Trophoblast cell (in vitro differentiated cells and primary cell): ENCODE results near the gene PUM2.

Experiments
- DNase-seq, 2 donors: peaks; one replicate each; pipeline ENCODE4 v3.0.0-alpha.2; 2016
- H2AFZ ChIP-seq: 2 replicates; pipeline ENCODE4 v1.6.1; 2013; ENCODE audit warnings: low read length, moderate library complexity, mild to moderate bottlenecking; ENCODE audit not compliant: insufficient read depth, poor library complexity
- H2AK5ac ChIP-seq: 2 replicates; pipeline ENCODE4 v1.6.1; 2013; ENCODE audit warnings: mild to moderate bottlenecking, low read length
- H2BK120ac ChIP-seq: 2 replicates; pipeline ENCODE4 v1.6.1; 2013; ENCODE audit warnings: low read length, mild to moderate bottlenecking, moderate library complexity; ENCODE audit not compliant: insufficient read depth, poor library complexity
- H2BK12ac ChIP-seq: 2 replicates; pipeline ENCODE4 v1.6.1; 2013; ENCODE audit warnings: mild to moderate bottlenecking, low read length, moderate library complexity
- H2BK5ac ChIP-seq: 2 replicates; pipeline ENCODE4 v1.6.1; 2013; ENCODE audit warnings: low read length, low read depth, moderate library complexity, mild to moderate bottlenecking; ENCODE audit not compliant: poor library complexity
- H3K14ac ChIP-seq: 2 replicates; pipeline ENCODE4 v1.6.1; 2013; ENCODE audit warnings: mild to moderate bottlenecking, low read length
- H3K18ac ChIP-seq: 2 replicates; pipeline ENCODE4 v1.6.1; 2013; ENCODE audit warnings: mild to moderate bottlenecking, low read length
- H3K23ac ChIP-seq: 2 replicates; pipeline ENCODE4 v1.6.1; 2013; ENCODE audit warnings: low read length
- H3K27ac ChIP-seq: 2 replicates; pipeline ENCODE4 v1.5.1; 2013; ENCODE audit warnings: low read depth, mild to moderate bottlenecking, inconsistent platforms, low read length, moderate library complexity
- H3K27me3 ChIP-seq: 2 replicates; pipeline ENCODE4 v1.6.1; 2013; ENCODE audit warnings: inconsistent platforms, mild to moderate bottlenecking, low read length, moderate library complexity; ENCODE audit not compliant: insufficient read depth
- H3K36me3 ChIP-seq, 2 experiments: 1 replicate in 1 of 2; 2 replicates in 1 of 2; pipeline ENCODE4 v1.6.1; 2013; ENCODE audit warnings: low read length in 2 of 2, mild to moderate bottlenecking in 2 of 2, moderate library complexity in 1 of 2; ENCODE audit not compliant: insufficient read depth in 2 of 2, control insufficient read depth in 1 of 2
- H3K4ac ChIP-seq: 2 replicates; pipeline ENCODE4 v1.6.1; 2013; ENCODE audit warnings: low read depth, mild to moderate bottlenecking, low read length, moderate library complexity
- H3K4me1 ChIP-seq, 2 experiments: 1 replicate in 1 of 2; 2 replicates in 1 of 2; pipeline ENCODE4 v1.6.1; 2013; ENCODE audit warnings: low read length in 2 of 2, mild to moderate bottlenecking in 2 of 2, moderate library complexity in 1 of 2; ENCODE audit not compliant: insufficient read depth in 2 of 2, control insufficient read depth in 1 of 2
- H3K4me2 ChIP-seq: 2 replicates; pipeline ENCODE4 v1.6.1; 2013; ENCODE audit warnings: inconsistent platforms, mild to moderate bottlenecking, low read length, moderate library complexity
- H3K4me3 ChIP-seq: 2 replicates; pipeline ENCODE4 v1.5.1; 2013; ENCODE audit warnings: mild to moderate bottlenecking, low read depth, low read length, inconsistent platforms
- H3K79me1 ChIP-seq: one replicate; pipeline ENCODE4 v1.6.1; 2013; ENCODE audit warnings: low read length
- H3K79me2 ChIP-seq: 2 replicates; pipeline ENCODE4 v1.6.1; 2013; ENCODE audit warnings: low read length, mild to moderate bottlenecking; ENCODE audit not compliant: control insufficient read depth, insufficient read depth, poor library complexity
- H3K9ac ChIP-seq: 2 replicates; pipeline ENCODE4 v1.6.1; 2013; ENCODE audit warnings: mild to moderate bottlenecking, low read length
- H3K9me3 ChIP-seq: 2 replicates; pipeline ENCODE4 v1.6.1; 2013; ENCODE audit warnings: low read depth, mild to moderate bottlenecking, control low read depth, inconsistent platforms, low read length; ENCODE audit not compliant: insufficient read depth
- H4K12ac ChIP-seq: 2 replicates; pipeline ENCODE4 v1.6.1; 2013; ENCODE audit warnings: low read depth, mild to moderate bottlenecking, low read length, moderate library complexity
- H4K8ac ChIP-seq: 2 replicates; pipeline ENCODE4 v1.6.1; 2013; ENCODE audit warnings: low read depth, mild to moderate bottlenecking, low read length, moderate library complexity
- H4K91ac ChIP-seq: one replicate; pipeline ENCODE4 v1.6.1; 2013; ENCODE audit warnings: low read depth, mild to moderate bottlenecking, low read length, moderate library complexity
- WGBS: extraction: QIAGEN DNeasy Blood & Tissue Kit; methylation state at CpG from one replicate; pipeline ENCODE4 v1.1.7; 2013; ENCODE audit warnings: missing lambda C conversion rate; ENCODE audit not compliant: insufficient read length, insufficient coverage; ENCODE audit errors: extremely low coverage; 5-methylcytosine and 5-hydroxymethylcytosine counted together

The PUM2 gene

DNA sequence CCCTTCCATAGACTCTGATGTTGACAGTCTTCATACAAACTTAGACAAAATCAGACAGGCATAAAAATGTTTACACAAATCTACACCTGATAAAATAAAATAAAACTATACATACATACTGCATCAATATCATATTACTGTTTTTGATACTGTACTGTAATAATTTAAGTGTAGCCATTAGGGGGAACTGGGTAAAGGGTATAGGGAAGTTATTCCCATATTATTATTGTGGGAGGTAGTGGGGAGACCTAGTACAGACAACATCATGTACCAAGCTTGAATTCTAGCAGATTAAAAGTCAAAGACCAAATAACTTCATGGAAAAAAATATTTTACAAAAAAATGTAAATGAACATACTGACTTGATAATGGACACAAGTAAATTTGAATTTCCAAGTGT is 43.3 kb downstream of the PUM2 start:
- Histone ChIP-seq H3K36me3 (peaks cover 14 to 22% of the 10 kb centered on the region in 2 experiments), H2AFZ (no peak overlapping the region), H4K91ac (no peak overlapping the region), H2AK5ac (no peak overlapping the region), H3K9me3 (no peaks in the 10 kb centered on the region), H3K27me3 (no peaks in the 10 kb centered on the region), H4K12ac (no peak overlapping the region), H4K8ac (no peak overlapping the region), H3K4me1 (no peaks in the 10 kb centered on the region), H3K18ac (no peak overlapping the region), H3K79me2 (no peaks in the 10 kb centered on the region), H3K9ac (no peak overlapping the region), H3K4ac (no peak overlapping the region), H2BK5ac (no peak overlapping the region), H2BK12ac (no peak overlapping the region), H2BK120ac (no peak overlapping the region), H3K23ac (no peak overlapping the region), H3K79me1 (no peaks in the 10 kb centered on the region), H3K4me2 (no peak overlapping the region), H3K14ac (no peak overlapping the region), H3K27ac (no peak overlapping the region), H3K4me3 (no peak overlapping the region)
- DNase-seq = no peak

DNA sequence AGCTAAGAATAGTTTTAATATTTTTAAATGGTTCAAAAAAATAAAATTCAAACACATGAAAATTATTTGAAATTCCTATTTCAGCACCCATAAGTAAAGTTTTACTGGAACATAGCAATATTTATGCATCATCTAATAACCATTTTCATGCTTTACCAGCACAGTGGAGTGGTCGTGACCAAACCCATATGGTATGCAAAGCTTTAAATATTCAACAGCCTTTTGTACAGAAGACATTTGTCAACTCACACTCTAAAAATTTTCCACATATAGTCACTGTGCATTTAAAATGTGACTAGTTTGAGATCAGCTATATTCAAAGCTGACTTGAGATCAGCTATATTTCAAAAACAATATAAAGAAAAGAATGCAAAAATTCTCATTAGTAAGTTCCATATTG is 46.2 kb downstream of the PUM2 start:
- peaks cover 21 to 22% of the 10 kb centered on the region in 2 experiments for H3K36me3 ChIP-seq
- H3K27me3 ChIP-seq = no peaks in the 10 kb centered on the region
- H2BK120ac ChIP-seq = no peak overlapping the region
- H3K27ac ChIP-seq = no peak overlapping the region
- H4K12ac ChIP-seq = no peak overlapping the region
- no peaks in the 10 kb centered on the region for H3K79me1 ChIP-seq
- H3K9ac ChIP-seq = no peak overlapping the region
- no peak overlapping the region for H4K8ac ChIP-seq
- no peak overlapping the region for H2BK5ac ChIP-seq
- no peak overlapping the region for H3K14ac ChIP-seq
- no CpG with 5 or more reads among the region's 1 CpG for WGBS
- no peak overlapping the region for H2AK5ac ChIP-seq
- no peak overlapping the region for H4K91ac ChIP-seq
- no peak overlapping the region for H3K18ac ChIP-seq
- H3K9me3 ChIP-seq = no peaks in the 10 kb centered on the region
- H3K23ac ChIP-seq = no peak overlapping the region
- no peak overlapping the region for H2AFZ ChIP-seq
- no peak overlapping the region for H3K4me2 ChIP-seq
- peak; percentile 61 to 87 for DNase-seq
- H3K79me2 ChIP-seq = peaks cover 2% of the 10 kb centered on the region
- no peak overlapping the region for H2BK12ac ChIP-seq
- H3K4me1 ChIP-seq = peaks cover 0 to 3% of the 10 kb centered on the region in 2 experiments
- no peak overlapping the region for H3K4me3 ChIP-seq
- no peak overlapping the region for H3K4ac ChIP-seq

GRCh38 chr2:20303966-20304365 is 46.7 kb downstream of the PUM2 start:
- Histone ChIP-seq H3K4me3 (no peak overlapping the region), H3K4ac (no peak overlapping the region), H3K79me2 (peaks cover 2% of the 10 kb centered on the region), H3K36me3 (peaks cover 25% of the 10 kb centered on the region in 2 experiments), H2AFZ (no peak overlapping the region), H3K27me3 (no peaks in the 10 kb centered on the region), H2AK5ac (no peak overlapping the region), H2BK12ac (no peak overlapping the region), H2BK5ac (no peak overlapping the region), H3K23ac (no peak overlapping the region), H4K91ac (no peak overlapping the region), H4K12ac (no peak overlapping the region), H2BK120ac (no peak overlapping the region), H3K4me1 (peaks cover 0 to 3% of the 10 kb centered on the region in 2 experiments), H3K79me1 (no peaks in the 10 kb centered on the region), H3K9me3 (no peaks in the 10 kb centered on the region), H3K27ac (no peak overlapping the region), H3K4me2 (no peak overlapping the region), H3K9ac (no peak overlapping the region), H3K14ac (no peak overlapping the region), H4K8ac (no peak overlapping the region), H3K18ac (no peak overlapping the region)
- DNase-seq = no peak
- no CpG with 5 or more reads among the region's 1 CpG for WGBS

DNA sequence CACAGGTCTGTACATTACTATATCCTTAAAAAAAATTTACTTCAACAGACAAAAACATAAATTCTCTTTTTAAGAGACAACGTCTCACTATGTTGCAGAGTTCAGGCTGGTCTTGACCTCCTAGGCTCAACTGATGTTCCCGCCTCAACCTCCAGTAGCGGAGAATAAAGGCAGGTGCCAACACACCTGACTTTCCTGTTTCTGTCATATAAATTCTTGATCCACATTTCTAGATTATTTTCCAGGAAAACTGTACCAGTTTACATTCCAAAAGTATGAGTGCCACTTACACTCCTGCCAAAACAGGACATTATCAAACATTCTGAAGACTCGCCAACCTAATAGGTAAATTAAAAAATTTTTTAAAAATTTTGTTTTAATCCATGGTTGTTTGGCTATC is 48.6 kb downstream of the PUM2 start:
- Histone ChIP-seq H2BK12ac (no peak overlapping the region), H3K18ac (no peak overlapping the region), H4K91ac (no peak overlapping the region), H3K9me3 (no peaks in the 10 kb centered on the region), H2AK5ac (no peak overlapping the region), H3K9ac (no peak overlapping the region), H3K14ac (no peak overlapping the region), H3K4ac (no peak overlapping the region), H3K4me1 (peaks cover 0 to 3% of the 10 kb centered on the region in 2 experiments), H3K36me3 (peaks cover 23 to 25% of the 10 kb centered on the region in 2 experiments), H2BK120ac (no peak overlapping the region), H3K79me1 (no peaks in the 10 kb centered on the region), H2AFZ (no peak overlapping the region), H3K23ac (no peak overlapping the region), H2BK5ac (no peak overlapping the region), H3K79me2 (peaks cover 2% of the 10 kb centered on the region), H3K27me3 (no peaks in the 10 kb centered on the region), H3K4me3 (no peak overlapping the region), H4K12ac (no peak overlapping the region), H3K27ac (no peak overlapping the region), H3K4me2 (no peak overlapping the region), H4K8ac (no peak overlapping the region)
- DNase-seq = peak in 1 of 2 donors; percentile 43
- no CpG with 5 or more reads among the region's 4 CpGs for WGBS
